A549 treated with DMSO at 1 μM for 4 hours (cell line): ENCODE data around the gene RAD17. TPM values are rescaled to one million over a fixed set of nuclear protein-coding genes. Genes with fewer than 3 reads are reported as not detected.

Source experiments
- total RNA-seq: library from RNA; stranded (reverse); fragments of 200-300 nt; extraction: Qiagen RNA extraction; gene quantifications from 5 replicates; pipeline ENCODE4 v1.2.3, GENCODE V29; 2022; ENCODE audit warnings: low read depth

Gene RAD17
- total RNA-seq, result 13.0 to 16.8 TPM (median 15.8 TPM) in 5 replicates

GRCh38 chr5:69369340-69370121, at the start of gene RAD17, which contains the start of the genes AK6 and TAF9:
Gene RAD17, plus strand, starts transcription at chr5:69369818. Its CDS starts 2,391 bp downstream, at chr5:69372209.
Gene AK6, minus strand, starts transcription at chr5:69369520. Its CDS starts 30 bp downstream, at chr5:69369490.
Gene TAF9, minus strand, starts transcription at chr5:69369520. Its CDS starts 3,783 bp downstream, at chr5:69365737.

GRCh38 chr5:69414885-69415583, 45.4 kb downstream of the RAD17 start, which contains the start of gene MARVELD2:
Gene MARVELD2, plus strand, starts transcription at chr5:69415116. Its CDS starts 4,270 bp downstream, at chr5:69419386.

Other genes starting within 250 kb of the RAD17 start
- gene CCNB1, start 202.7 kb upstream of the RAD17 start, total RNA-seq, result 272 to 291 TPM (median 279 TPM) in 5 replicates
- 23.1 to 31.0 TPM (median 29.2 TPM) in 5 replicates for gene CENPH, start 180.2 kb upstream of the RAD17 start, total RNA-seq
- gene CDK7, start 134.9 kb upstream of the RAD17 start, total RNA-seq, result 59.0 to 67.7 TPM (median 63.7 TPM) in 5 replicates
- 2.3 to 4.2 TPM (median 4.1 TPM) in 5 replicates for gene CCDC125, start 37.0 kb upstream of the RAD17 start, total RNA-seq
- 33.7 to 60.6 TPM (median 53.2 TPM) in 5 replicates for gene AK6, start 298 bp upstream of the RAD17 start, total RNA-seq
- 123 to 139 TPM (median 134 TPM) in 5 replicates for gene TAF9, start 298 bp upstream of the RAD17 start, total RNA-seq
- gene MARVELD2, start 45.3 kb downstream of the RAD17 start, total RNA-seq, result 2.6 to 3.5 TPM (median 2.8 TPM) in 5 replicates
- 11.7 to 16.0 TPM (median 12.9 TPM) in 5 replicates for gene OCLN, start 123.0 kb downstream of the RAD17 start, total RNA-seq
- 34.5 to 40.3 TPM (median 37.6 TPM) in 5 replicates for gene GTF2H2C, start 190.4 kb downstream of the RAD17 start, total RNA-seq